Neuronal stem cell (in vitro differentiated cells): ENCODE data around the gene TMED4.
A peak's percentile ranks its signal among the peaks of the same experiment; 100 is the strongest.

ENCODE experiments used
- DNase-seq: peaks from one replicate; pipeline ENCODE4 v3.0.0-alpha.2; 2013; ENCODE audit warnings: low spot score
- H2AFZ ChIP-seq: one replicate; pipeline ENCODE4 v1.6.1; 2013; ENCODE audit warnings: mild to moderate bottlenecking, low read length, inconsistent platforms
- H2AK5ac ChIP-seq: 2 replicates; pipeline ENCODE4 v1.6.1; 2013; ENCODE audit warnings: low read depth, mild to moderate bottlenecking, inconsistent platforms, low read length, moderate library complexity, mixed read lengths
- H2BK120ac ChIP-seq: 2 replicates; pipeline ENCODE4 v1.6.1; 2013; ENCODE audit warnings: low read depth, mild to moderate bottlenecking, inconsistent platforms, low read length, moderate library complexity, mixed read lengths
- H2BK12ac ChIP-seq: one replicate; pipeline ENCODE4 v1.6.1; 2013; ENCODE audit warnings: low read length, inconsistent platforms
- H2BK15ac ChIP-seq: 2 replicates; pipeline ENCODE4 v1.6.1; 2013; ENCODE audit warnings: mild to moderate bottlenecking, low read length, inconsistent platforms, mixed read lengths
- H2BK5ac ChIP-seq: one replicate; pipeline ENCODE4 v1.6.1; 2013; ENCODE audit warnings: inconsistent platforms, mild to moderate bottlenecking, low read length, moderate library complexity
- H3K14ac ChIP-seq: one replicate; pipeline ENCODE4 v1.6.1; 2013; ENCODE audit warnings: low read length, inconsistent platforms
- H3K18ac ChIP-seq: 2 replicates; pipeline ENCODE4 v1.6.1; 2013; ENCODE audit warnings: low read length, inconsistent platforms
- H3K23ac ChIP-seq: 2 replicates; pipeline ENCODE4 v1.6.1; 2013; ENCODE audit warnings: low read depth, mild to moderate bottlenecking, mixed read lengths, low read length, inconsistent platforms; ENCODE audit not compliant: poor library complexity
- H3K27ac ChIP-seq: replicated peaks from 3 replicates; pipeline ENCODE4 v1.5.1; 2013; ENCODE audit warnings: low read length, inconsistent platforms
- H3K27me3 ChIP-seq, 3 experiments: 2 replicates each; pipeline ENCODE4 v1.6.1; 2013; ENCODE audit warnings: low read length in 3 of 3, mild to moderate bottlenecking in 2 of 3, inconsistent platforms in 1 of 3, low read depth in 1 of 3, mixed read lengths in 1 of 3, moderate library complexity in 1 of 3; ENCODE audit not compliant: control insufficient read depth in 3 of 3, insufficient read depth in 3 of 3
- H3K36me3 ChIP-seq, 2 donors: replicated peaks in 1 of 2; 2 replicates each; pipeline ENCODE4 v1.6.1; 2013; ENCODE audit warnings: low read length in 2 of 2; ENCODE audit not compliant: control insufficient read depth in 2 of 2, insufficient read depth in 2 of 2
- H3K4ac ChIP-seq: 2 replicates; pipeline ENCODE4 v1.6.1; 2013; ENCODE audit warnings: inconsistent platforms, mild to moderate bottlenecking, low read length, moderate library complexity
- H3K4me1 ChIP-seq, 2 donors: 1 replicate in 1 of 2; 2 replicates in 1 of 2; pipeline ENCODE4 v1.6.1; 2013; ENCODE audit warnings: low read length in 2 of 2, low read depth in 1 of 2; ENCODE audit not compliant: control insufficient read depth in 2 of 2, insufficient read depth in 1 of 2
- H3K4me2 ChIP-seq: one replicate; pipeline ENCODE4 v1.6.1; 2013; ENCODE audit warnings: mild to moderate bottlenecking, low read length, inconsistent platforms; ENCODE audit not compliant: insufficient read depth, poor library complexity, severe bottlenecking
- H3K4me3 ChIP-seq, 2 donors: 2 replicates each; pipeline ENCODE4 v1.5.1; 2013; ENCODE audit warnings: low read length in 2 of 2, mild to moderate bottlenecking in 2 of 2, inconsistent platforms in 1 of 2, moderate library complexity in 1 of 2
- H3K79me1 ChIP-seq: one replicate; pipeline ENCODE4 v1.6.1; 2013; ENCODE audit warnings: low read depth, mild to moderate bottlenecking, inconsistent platforms, low read length, moderate library complexity
- H3K9ac ChIP-seq: one replicate; pipeline ENCODE4 v1.6.1; 2013; ENCODE audit warnings: mild to moderate bottlenecking, low read depth, low read length, inconsistent platforms; ENCODE audit not compliant: poor library complexity
- H3K9me3 ChIP-seq, 2 donors: replicated peaks in 1 of 2; 2 replicates each; pipeline versions ENCODE3 to v1.6.1; 2013; ENCODE audit warnings: low read length in 2 of 2, mild to moderate bottlenecking in 2 of 2, inconsistent platforms in 1 of 2, low read depth in 1 of 2, mixed read lengths in 1 of 2, moderate library complexity in 1 of 2; ENCODE audit not compliant: control insufficient read depth in 2 of 2, insufficient read depth in 1 of 2
- H4K8ac ChIP-seq: one replicate; pipeline ENCODE4 v1.6.1; 2013; ENCODE audit warnings: low read depth, mild to moderate bottlenecking, inconsistent platforms, low read length, moderate library complexity
- H4K91ac ChIP-seq: one replicate; pipeline ENCODE4 v1.6.1; 2013; ENCODE audit warnings: low read length, low read depth, mild to moderate bottlenecking, inconsistent platforms; ENCODE audit not compliant: poor library complexity
- WGBS, 2 donors: extraction: QIAGEN DNeasy Blood & Tissue Kit; methylation state at CpG; one replicate each; pipeline ENCODE4 v1.1.7; 2013; ENCODE audit warnings: missing lambda C conversion rate in 2 of 2, mixed read lengths in 1 of 2; ENCODE audit not compliant: insufficient read length in 2 of 2, insufficient replicate concordance in 1 of 2; ENCODE audit errors: extremely low coverage in 2 of 2; 5-methylcytosine and 5-hydroxymethylcytosine counted together

Gene TMED4

GRCh38 chr7:44566680-44567079 is 15.4 kb downstream of the TMED4 start:
- H3K4me3 ChIP-seq = no peak overlapping the region
- peaks cover 65 to 81% of the 10 kb centered on the region in 2 donors for H3K36me3 ChIP-seq

GRCh38 chr7:44565795-44566559 is 16.1 kb downstream of the TMED4 start:
- Histone ChIP-seq H2BK5ac (no peak overlapping the region), H3K9me3 (peaks cover 0 to 5% of the 10 kb centered on the region in 2 donors), H3K36me3 (peaks cover 59 to 75% of the 10 kb centered on the region in 2 donors), H2BK120ac (no peak overlapping the region), H3K23ac (no peak overlapping the region), H2BK12ac (no peak overlapping the region), H3K14ac (no peak overlapping the region), H3K18ac (no peak overlapping the region), H3K4me3 (no peak overlapping the region), H4K8ac (no peak overlapping the region), H2AFZ (no peak overlapping the region), H3K4me1 (peaks cover 0 to 1% of the 10 kb centered on the region in 2 donors), H3K27me3 (no peaks in the 10 kb centered on the region), H2AK5ac (no peak overlapping the region), H3K9ac (no peak overlapping the region), H4K91ac (no peak overlapping the region), H3K27ac (peak overlapping the region; percentile 37), H3K4ac (no peak overlapping the region), H3K79me1 (peaks cover 2% of the 10 kb centered on the region), H2BK15ac (no peak overlapping the region), H3K4me2 (no peak overlapping the region)
- DNase-seq = no peak
- no CpG with 5 or more reads among the region's 16 CpGs for WGBS, 2 donors

More at GRCh38 chr7:44566680-44567079, 15.4 kb downstream of the TMED4 start:
- peaks cover 0 to 5% of the 10 kb centered on the region in 2 donors for H3K9me3 ChIP-seq
- H3K4ac ChIP-seq = no peak overlapping the region
- H2BK120ac ChIP-seq = no peak overlapping the region
- no peak overlapping the region for H3K18ac ChIP-seq
- no peaks in the 10 kb centered on the region for H3K27me3 ChIP-seq
- no peak overlapping the region for H2BK15ac ChIP-seq
- H3K9ac ChIP-seq = no peak overlapping the region
- WGBS, 2 donors = no CpG with 5 or more reads among the region's 5 CpGs
- no peak overlapping the region for H3K4me2 ChIP-seq
- peaks cover 0 to 1% of the 10 kb centered on the region in 2 donors for H3K4me1 ChIP-seq
- H3K79me1 ChIP-seq = peaks cover 2% of the 10 kb centered on the region
- H3K27ac ChIP-seq = no peak overlapping the region
- no peak overlapping the region for H2AFZ ChIP-seq
- no peak overlapping the region for H3K14ac ChIP-seq
- no peak overlapping the region for H2BK5ac ChIP-seq
- no peak overlapping the region for H4K8ac ChIP-seq
- DNase-seq = no peak
- H2BK12ac ChIP-seq = no peak overlapping the region
- no peak overlapping the region for H3K23ac ChIP-seq
- no peak overlapping the region for H2AK5ac ChIP-seq
- no peak overlapping the region for H4K91ac ChIP-seq

GRCh38 chr7:44565097-44565794 is 16.8 kb downstream of the TMED4 start:
- H3K23ac ChIP-seq = no peak overlapping the region
- H3K36me3 ChIP-seq = peaks cover 53 to 69% of the 10 kb centered on the region in 2 donors
- no peak overlapping the region for H2BK15ac ChIP-seq
- H4K91ac ChIP-seq = no peak overlapping the region
- H3K4me3 ChIP-seq = peak overlapping the region in 1 of 2 donors; percentile 43
- H3K14ac ChIP-seq = no peak overlapping the region
- H3K79me1 ChIP-seq = peaks cover 2% of the 10 kb centered on the region
- H4K8ac ChIP-seq = no peak overlapping the region
- peaks cover 0 to 1% of the 10 kb centered on the region in 2 donors for H3K4me1 ChIP-seq
- WGBS, 2 donors = no CpG with 5 or more reads among the region's 13 CpGs
- H3K4me2 ChIP-seq = no peak overlapping the region
- no peak overlapping the region for H2AK5ac ChIP-seq
- no peak overlapping the region for H2BK12ac ChIP-seq
- peak; percentile 37 for DNase-seq
- H2AFZ ChIP-seq = no peak overlapping the region
- no peak overlapping the region for H2BK5ac ChIP-seq
- H3K27ac ChIP-seq = no peak overlapping the region
- H2BK120ac ChIP-seq = no peak overlapping the region
- H3K27me3 ChIP-seq = no peaks in the 10 kb centered on the region
- H3K9me3 ChIP-seq = peaks cover 0 to 5% of the 10 kb centered on the region in 2 donors
- no peak overlapping the region for H3K18ac ChIP-seq
- no peak overlapping the region for H3K4ac ChIP-seq
- H3K9ac ChIP-seq = no peak overlapping the region

GRCh38 chr7:44564606-44565005 is 17.4 kb downstream of the TMED4 start:
- Histone ChIP-seq H3K4me1 (peaks cover 0 to 1% of the 10 kb centered on the region in 2 donors), H3K36me3 (peaks cover 47 to 63% of the 10 kb centered on the region in 2 donors), H2BK120ac (no peak overlapping the region), H3K4me2 (no peak overlapping the region), H3K4ac (no peak overlapping the region), H3K27ac (no peak overlapping the region), H2BK15ac (no peak overlapping the region), H2BK5ac (no peak overlapping the region), H4K91ac (no peak overlapping the region), H3K9ac (no peak overlapping the region), H3K14ac (no peak overlapping the region), H2AK5ac (no peak overlapping the region), H3K18ac (no peak overlapping the region), H4K8ac (no peak overlapping the region), H3K4me3 (no peak overlapping the region), H2BK12ac (no peak overlapping the region), H3K9me3 (peaks cover 0 to 5% of the 10 kb centered on the region in 2 donors), H3K79me1 (no peaks in the 10 kb centered on the region), H2AFZ (no peak overlapping the region), H3K27me3 (no peaks in the 10 kb centered on the region), H3K23ac (no peak overlapping the region)
- WGBS, 2 donors = no CpG with 5 or more reads among the region's 2 CpGs
- DNase-seq = no peak
